ENCODE data around the gene HLA-DMA. TPM values are rescaled to one million over a fixed set of nuclear protein-coding genes. Genes with fewer than 3 reads are reported as not detected.

The HLA-DMA gene
- total RNA-seq, 2 donors from 2014 or later, result 9.2 to 15.4 TPM

DNA sequence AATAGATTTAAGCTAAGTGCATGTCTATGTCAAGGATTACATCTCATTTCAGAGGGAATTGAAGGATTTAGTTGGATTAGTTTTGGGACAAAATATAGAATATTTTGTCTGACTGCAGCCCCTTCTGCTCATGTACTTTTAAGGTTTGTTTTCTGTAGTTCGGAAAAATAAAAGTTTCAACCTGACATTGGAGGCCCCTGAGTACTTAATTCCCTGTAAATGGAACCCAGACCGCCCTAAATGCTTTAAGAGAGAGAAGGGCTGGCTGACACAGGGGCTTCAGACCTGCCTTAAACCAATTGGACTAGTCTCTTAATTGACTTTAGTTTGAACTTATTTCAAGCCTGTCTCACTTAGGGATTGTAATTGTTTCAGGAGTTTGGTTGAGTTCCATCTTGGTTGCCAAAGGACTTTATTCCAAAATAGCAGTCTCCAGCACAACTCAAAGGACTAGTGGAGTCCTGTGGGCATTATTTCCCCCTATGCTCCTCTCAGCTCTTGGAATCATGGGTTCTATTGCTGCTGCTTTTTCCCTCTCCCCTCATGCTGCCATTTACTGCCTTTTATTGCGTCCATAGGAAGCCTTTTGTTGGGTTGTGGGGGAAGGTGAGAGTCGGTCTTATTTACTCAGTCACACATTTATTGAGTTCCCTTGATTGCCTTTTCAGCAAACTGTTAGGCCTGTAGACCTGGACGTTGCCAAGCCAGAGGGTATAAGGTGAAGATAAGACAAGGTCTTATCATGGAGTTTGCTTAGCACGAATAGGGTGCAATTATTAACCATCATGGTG lies 30.0 kb upstream of the HLA-DMA start:
- H3K27me3 ChIP-seq, result no peaks in the 10 kb centered on the region
- H3K4me3 ChIP-seq, result no peak overlapping the region
- H3K9me3 ChIP-seq, result no peaks in the 10 kb centered on the region
- H3K4me1 ChIP-seq, result peaks cover 0 to 18% of the 10 kb centered on the region in 2 donors
- H3K36me3 ChIP-seq, result peaks cover 40% of the 10 kb centered on the region
- TF ChIP-seq, protein P1, sequence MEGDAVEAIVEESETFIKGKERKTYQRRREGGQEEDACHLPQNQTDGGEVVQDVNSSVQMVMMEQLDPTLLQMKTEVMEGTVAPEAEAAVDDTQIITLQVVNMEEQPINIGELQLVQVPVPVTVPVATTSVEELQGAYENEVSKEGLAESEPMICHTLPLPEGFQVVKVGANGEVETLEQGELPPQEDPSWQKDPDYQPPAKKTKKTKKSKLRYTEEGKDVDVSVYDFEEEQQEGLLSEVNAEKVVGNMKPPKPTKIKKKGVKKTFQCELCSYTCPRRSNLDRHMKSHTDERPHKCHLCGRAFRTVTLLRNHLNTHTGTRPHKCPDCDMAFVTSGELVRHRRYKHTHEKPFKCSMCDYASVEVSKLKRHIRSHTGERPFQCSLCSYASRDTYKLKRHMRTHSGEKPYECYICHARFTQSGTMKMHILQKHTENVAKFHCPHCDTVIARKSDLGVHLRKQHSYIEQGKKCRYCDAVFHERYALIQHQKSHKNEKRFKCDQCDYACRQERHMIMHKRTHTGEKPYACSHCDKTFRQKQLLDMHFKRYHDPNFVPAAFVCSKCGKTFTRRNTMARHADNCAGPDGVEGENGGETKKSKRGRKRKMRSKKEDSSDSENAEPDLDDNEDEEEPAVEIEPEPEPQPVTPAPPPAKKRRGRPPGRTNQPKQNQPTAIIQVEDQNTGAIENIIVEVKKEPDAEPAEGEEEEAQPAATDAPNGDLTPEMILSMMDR (IDR thresholded peaks at IDR 0.05), result no peak
- no peak for DNase-seq (ENCODE audit: low spot score)
- H3K27ac ChIP-seq, result no peak overlapping the region

DNA sequence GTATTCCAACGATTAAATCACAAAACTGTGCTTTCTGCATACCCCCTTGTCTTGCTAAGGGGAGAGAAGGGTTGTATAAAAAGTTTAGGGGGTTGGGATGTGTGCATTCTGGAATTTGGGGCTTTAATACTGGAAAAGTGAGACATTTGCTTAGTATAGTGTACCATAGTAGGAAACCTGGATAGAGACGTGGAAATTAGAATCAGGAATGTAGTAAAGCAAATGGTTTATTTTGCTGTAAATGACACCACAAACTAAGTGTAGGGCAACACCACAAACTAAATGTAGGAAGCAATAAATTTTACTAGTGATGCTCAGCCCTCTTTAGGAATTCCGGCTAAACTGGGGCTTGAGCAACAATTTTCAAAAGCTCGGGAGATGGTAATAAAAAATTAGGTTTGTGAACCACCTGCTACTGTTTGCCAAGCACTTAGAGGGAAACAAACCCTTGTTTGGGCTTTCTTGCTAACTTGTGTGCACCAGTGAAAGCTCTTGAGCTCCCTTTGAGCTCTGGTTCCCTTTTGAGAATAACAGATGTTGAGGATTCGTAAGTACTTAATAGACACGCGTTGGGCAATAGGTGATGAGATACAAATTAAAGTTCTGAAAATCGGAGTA lies 29.3 kb upstream of the HLA-DMA start:
- H3K4me3 ChIP-seq, result no peak overlapping the region
- H3K9me3 ChIP-seq, result no peaks in the 10 kb centered on the region
- DNase-seq (ENCODE audit: low spot score), result no peak
- H3K36me3 ChIP-seq, result peaks cover 47% of the 10 kb centered on the region
- peaks cover 0 to 25% of the 10 kb centered on the region in 2 donors for H3K4me1 ChIP-seq
- H3K27me3 ChIP-seq, result no peaks in the 10 kb centered on the region
- TF ChIP-seq, protein P1 (IDR thresholded peaks at IDR 0.05), result no peak
- no peak overlapping the region for H3K27ac ChIP-seq

DNA sequence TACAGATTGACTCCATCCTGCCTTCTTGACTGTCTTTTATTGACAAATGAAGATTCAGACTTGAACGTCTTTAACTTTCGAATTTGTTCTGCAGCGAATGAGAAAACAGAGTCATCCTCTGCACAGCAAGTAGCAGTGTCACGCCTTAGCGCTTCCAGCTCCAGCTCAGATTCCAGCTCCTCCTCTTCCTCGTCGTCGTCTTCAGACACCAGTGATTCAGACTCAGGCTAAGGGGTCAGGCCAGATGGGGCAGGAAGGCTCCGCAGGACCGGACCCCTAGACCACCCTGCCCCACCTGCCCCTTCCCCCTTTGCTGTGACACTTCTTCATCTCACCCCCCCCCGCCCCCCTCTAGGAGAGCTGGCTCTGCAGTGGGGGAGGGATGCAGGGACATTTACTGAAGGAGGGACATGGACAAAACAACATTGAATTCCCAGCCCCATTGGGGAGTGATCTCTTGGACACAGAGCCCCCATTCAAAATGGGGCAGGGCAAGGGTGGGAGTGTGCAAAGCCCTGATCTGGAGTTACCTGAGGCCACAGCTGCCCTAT lies 27.7 kb upstream of the HLA-DMA start:
- no peaks in the 10 kb centered on the region for H3K27me3 ChIP-seq
- H3K9me3 ChIP-seq, result no peaks in the 10 kb centered on the region
- TF ChIP-seq, protein P1 (IDR thresholded peaks at IDR 0.05), result no peak
- DNase-seq (ENCODE audit: low spot score), result no peak
- H3K27ac ChIP-seq, result no peak overlapping the region
- peaks cover 0 to 41% of the 10 kb centered on the region in 2 donors for H3K4me1 ChIP-seq
- H3K36me3 ChIP-seq, result peaks cover 63% of the 10 kb centered on the region
- H3K4me3 ChIP-seq, result no peak overlapping the region

DNA sequence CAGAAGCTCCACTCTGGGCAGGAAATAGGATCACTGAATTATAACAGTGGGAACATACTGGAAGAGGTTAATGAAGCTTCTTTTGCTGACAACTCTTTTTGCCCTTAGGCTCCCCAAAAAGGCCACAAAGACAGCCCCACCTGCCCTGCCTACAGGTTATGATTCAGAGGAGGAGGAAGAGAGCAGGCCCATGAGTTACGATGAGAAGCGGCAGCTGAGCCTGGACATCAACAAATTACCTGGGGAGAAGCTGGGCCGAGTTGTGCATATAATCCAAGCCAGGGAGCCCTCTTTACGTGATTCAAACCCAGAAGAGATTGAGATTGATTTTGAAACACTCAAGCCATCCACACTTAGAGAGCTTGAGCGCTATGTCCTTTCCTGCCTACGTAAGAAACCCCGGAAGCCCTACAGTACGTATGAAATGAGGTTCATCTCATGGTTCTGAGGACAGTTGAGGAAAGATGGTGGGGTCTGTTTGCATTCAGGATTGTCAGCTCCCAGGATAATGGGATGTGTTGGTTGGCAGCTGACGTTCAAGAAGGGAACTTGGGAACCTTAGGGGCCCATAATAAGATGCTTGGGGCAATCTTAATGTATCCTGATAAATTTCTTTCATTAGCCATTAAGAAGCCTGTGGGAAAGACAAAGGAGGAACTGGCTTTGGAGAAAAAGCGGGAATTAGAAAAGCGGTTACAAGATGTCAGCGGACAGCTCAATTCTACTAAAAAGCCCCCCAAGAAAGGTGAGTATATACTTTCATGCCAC lies 27.0 kb upstream of the HLA-DMA start:
- no peak overlapping the region for H3K27ac ChIP-seq
- no peak overlapping the region for H3K4me3 ChIP-seq
- no peaks in the 10 kb centered on the region for H3K9me3 ChIP-seq
- H3K27me3 ChIP-seq, result no peaks in the 10 kb centered on the region
- peaks cover 1 to 46% of the 10 kb centered on the region in 2 donors for H3K4me1 ChIP-seq
- H3K36me3 ChIP-seq, result peaks cover 70% of the 10 kb centered on the region
- no peak for DNase-seq (ENCODE audit: low spot score)
- TF ChIP-seq, protein P1 (IDR thresholded peaks at IDR 0.05), result no peak

DNA sequence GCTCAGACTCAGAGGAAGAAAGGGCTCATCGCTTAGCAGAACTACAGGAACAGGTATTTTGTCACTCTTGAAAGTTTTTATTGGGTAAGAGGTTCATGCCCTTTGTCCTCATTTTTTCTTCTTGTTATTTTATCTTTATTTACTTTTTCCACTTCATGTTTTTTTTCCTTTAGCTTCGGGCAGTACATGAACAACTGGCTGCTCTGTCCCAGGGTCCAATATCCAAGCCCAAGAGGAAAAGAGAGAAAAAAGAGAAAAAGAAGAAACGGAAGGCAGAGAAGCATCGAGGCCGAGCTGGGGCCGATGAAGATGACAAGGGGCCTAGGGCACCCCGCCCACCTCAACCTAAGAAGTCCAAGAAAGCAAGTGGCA lies 25.0 kb upstream of the HLA-DMA start:
- peaks cover 88% of the 10 kb centered on the region for H3K36me3 ChIP-seq
- H3K4me1 ChIP-seq, result peaks cover 3 to 52% of the 10 kb centered on the region in 2 donors
- no peak for DNase-seq (ENCODE audit: low spot score)

More for the DNA sequence above, 25.0 kb upstream of the HLA-DMA start:
- no peak overlapping the region for H3K27ac ChIP-seq
- H3K4me3 ChIP-seq, result no peak overlapping the region
- H3K9me3 ChIP-seq, result no peaks in the 10 kb centered on the region
- no peaks in the 10 kb centered on the region for H3K27me3 ChIP-seq
- TF ChIP-seq, protein P1 (IDR thresholded peaks at IDR 0.05), result no peak
